GM23338 (cell line): ENCODE measurements around the gene P2RY8. TPM values are rescaled to one million over a fixed set of nuclear protein-coding genes. Genes with fewer than 3 reads are reported as not detected.

Experiments used
- ATAC-seq: fragments of 200-7000 bp; cut with Tn5 transposase; 3 replicates; pipeline ENCODE4 v1.9.1; 2020
- DNase-seq: peaks from one replicate; pipeline ENCODE4 v3.0.0-alpha.2; 2015; ENCODE audit warnings: low spot score
- H2AFZ ChIP-seq: fragments of 200-600 bp; sonication (generic); 2 replicates; pipeline ENCODE4 v1.8.0; 2016; ENCODE audit warnings: antibody characterized with exemption, mild to moderate bottlenecking, moderate library complexity
- H3F3A ChIP-seq: fragments of 200-600 bp; sonication (generic); replicated peaks from 2 replicates; pipeline ENCODE4 v1.8.0; 2017; ENCODE audit warnings: antibody characterized with exemption, mixed run types, low read depth
- H3K27ac ChIP-seq: fragments of 200-600 bp; sonication (generic); 2 replicates; pipeline ENCODE4 v1.6.1; 2016; ENCODE audit warnings: low read depth
- H3K27me3 ChIP-seq: fragments of 200-600 bp; sonication (generic); 2 replicates; pipeline ENCODE4 v1.8.0; 2016; ENCODE audit warnings: mild to moderate bottlenecking, mixed run types, moderate library complexity; ENCODE audit not compliant: insufficient read depth
- H3K36me3 ChIP-seq: fragments of 200-600 bp; sonication (generic); 2 replicates; pipeline ENCODE4 v1.8.0; 2016; ENCODE audit warnings: mild to moderate bottlenecking; ENCODE audit not compliant: insufficient read depth
- H3K4me1 ChIP-seq: fragments of 200-600 bp; sonication (generic); 2 replicates; pipeline ENCODE4 v1.8.0; 2016; ENCODE audit warnings: mild to moderate bottlenecking, moderate library complexity; ENCODE audit not compliant: insufficient read depth
- H3K4me2 ChIP-seq: fragments of 200-600 bp; sonication (generic); 2 replicates; pipeline ENCODE4 v1.7.1; 2017; ENCODE audit warnings: mixed run types
- H3K4me3 ChIP-seq: fragments of 200-600 bp; sonication (generic); 2 replicates; pipeline ENCODE4 v1.6.1; 2016; ENCODE audit warnings: mixed run types
- H3K79me2 ChIP-seq: fragments of 200-600 bp; sonication (generic); replicated peaks from 2 replicates; pipeline ENCODE4 v1.8.0; 2017; ENCODE audit warnings: mild to moderate bottlenecking; ENCODE audit not compliant: insufficient read depth
- H3K9me2 ChIP-seq: fragments of 200-600 bp; sonication (generic); 2 replicates; pipeline ENCODE4 v1.8.0; 2017; ENCODE audit not compliant: insufficient read depth
- H4K20me1 ChIP-seq: fragments of 200-600 bp; sonication (generic); replicated peaks from 2 replicates; pipeline ENCODE4 v1.8.0; 2017; ENCODE audit warnings: mild to moderate bottlenecking; ENCODE audit not compliant: insufficient read depth
- H3K27ac Mint-ChIP-seq: 2 replicates; pipeline ENCODE4 v1.8.0; 2020; ENCODE audit warnings: inconsistent platforms, mild to moderate bottlenecking, moderate library complexity, mixed read lengths
- H3K27me3 Mint-ChIP-seq: 3 replicates; pipeline ENCODE4 v1.8.0; 2022; ENCODE audit warnings: low read depth, mild to moderate bottlenecking, moderate library complexity, mixed read lengths, inconsistent platforms; ENCODE audit not compliant: insufficient read depth, poor library complexity
- H3K36me3 Mint-ChIP-seq: 3 replicates; pipeline ENCODE4 v1.8.0; 2021; ENCODE audit warnings: low read depth, mild to moderate bottlenecking, inconsistent platforms, moderate library complexity, mixed read lengths
- H3K4me1 Mint-ChIP-seq: 3 replicates; pipeline ENCODE4 v1.8.0; 2020; ENCODE audit warnings: mild to moderate bottlenecking, inconsistent platforms, mixed read lengths
- H3K4me3 Mint-ChIP-seq: 3 replicates; pipeline ENCODE4 v1.8.0; 2021; ENCODE audit warnings: moderate library complexity, mild to moderate bottlenecking, inconsistent platforms, mixed read lengths
- H3K9me3 Mint-ChIP-seq: 3 replicates; pipeline ENCODE4 v1.8.0; 2020; ENCODE audit warnings: moderate library complexity, mild to moderate bottlenecking, inconsistent platforms, mixed read lengths
- CREB1 ChIP-seq: fragments of 250-450 bp; sonication (Bioruptor Pico); IDR thresholded peaks from 2 replicates; pipeline ENCODE4 v1.5.0; 2020; ENCODE audit warnings: low read depth, mild to moderate bottlenecking, moderate library complexity
- CTCF ChIP-seq, 2 experiments: fragments of 200-600 bp in 1 of 2; sonication (generic) in 1 of 2; conservative IDR thresholded peaks; 2 replicates each; pipeline versions ENCODE4 v1.5.1 to v1.6.1; 2016 to 2017; ENCODE audit warnings: antibody characterized with exemption in 2 of 2, low read depth in 2 of 2, mild to moderate bottlenecking in 2 of 2, moderate library complexity in 1 of 2
- EZH2phosphoT487 ChIP-seq: fragments of 200-600 bp; sonication (generic); IDR thresholded peaks from one replicate; pipeline ENCODE4 v1.8.1; 2018; ENCODE audit warnings: antibody characterized with exemption; ENCODE audit not compliant: unreplicated experiment
- POLR2AphosphoS5 ChIP-seq: IDR thresholded peaks from 2 replicates; pipeline ENCODE4 v1.6.1; 2016; ENCODE audit warnings: antibody characterized with exemption, low read depth
- ZNF331 ChIP-seq: fragments of 250-450 bp; sonication (Bioruptor Pico); IDR thresholded peaks from 2 replicates; pipeline ENCODE4 v1.5.0; 2020; ENCODE audit warnings: low read depth, mild to moderate bottlenecking, moderate library complexity
- polyA plus RNA-seq: library from polyadenylated mRNA; unstranded; fragments of >200 nt; fragmentation: Nextera tagmentation; extraction: Ambion mirVana; gene quantifications from 2 replicates; pipeline ENCODE4 v1.2.1, GENCODE V29; 2016
- total RNA-seq: library from RNA; depleted of rRNA; stranded (reverse); fragments of >200 nt; shearing (Covaris generic); gene quantifications from 2 replicates; pipeline ENCODE4 v1.2.3, GENCODE V29; 2014

The P2RY8 gene
- total and polyA plus RNA-seq, 2 experiments from 2014 or later = 0.24 TPM; not detected in 1

GRCh38 chrX:1584237-1585011 is 47.4 kb upstream of the P2RY8 start:
- no peak overlapping the region for H3K27ac Mint-ChIP-seq
- no peak overlapping the region for H3K4me3 ChIP-seq
- H3K4me1 Mint-ChIP-seq = no peaks in the 10 kb centered on the region

GRCh38 chrX:1582686-1583437 is 45.9 kb upstream of the P2RY8 start:
- DNase-seq (peak; percentile 26), ATAC-seq (no peak)
- Mint-ChIP-seq H3K36me3 (peaks cover 6% of the 10 kb centered on the region; the same call in 1 of the 3 replicates), H3K27ac (no peak overlapping the region), H3K4me1 (no peaks in the 10 kb centered on the region), H3K27me3 (no peaks in the 10 kb centered on the region), H3K4me3 (no peak overlapping the region), H3K9me3 (peaks cover 62% of the 10 kb centered on the region)
- no peak overlapping the region for H3K4me3 ChIP-seq
- TF ChIP-seq POLR2AphosphoS5 (no peak), ZNF331 (CRISPR knock-in tag) (no peak), CREB1 (CRISPR knock-in tag) (no peak)
- H3K27ac ChIP-seq = no peak overlapping the region
- H3K4me1 ChIP-seq = peaks cover 5% of the 10 kb centered on the region; the same call in 1 of the 2 replicates
- H3K79me2 ChIP-seq = no peaks in the 10 kb centered on the region
- H2AFZ ChIP-seq = peak overlapping the region; percentile 95
- no peaks in the 10 kb centered on the region for H3K9me2 ChIP-seq
- no peaks in the 10 kb centered on the region for H4K20me1 ChIP-seq
- H3K27me3 ChIP-seq = no peaks in the 10 kb centered on the region
- H3F3A ChIP-seq = no peaks in the 10 kb centered on the region
- H3K4me2 ChIP-seq = no peak overlapping the region
- H3K36me3 ChIP-seq = no peaks in the 10 kb centered on the region

More at GRCh38 chrX:1584237-1585011, 47.4 kb upstream of the P2RY8 start:
- Histone ChIP-seq H2AFZ (no peak overlapping the region), H3F3A (peaks cover 2% of the 10 kb centered on the region), H3K27ac (no peak overlapping the region), H3K9me2 (no peaks in the 10 kb centered on the region), H4K20me1 (no peaks in the 10 kb centered on the region), H3K27me3 (no peaks in the 10 kb centered on the region), H3K36me3 (no peaks in the 10 kb centered on the region), H3K4me1 (peaks cover 5% of the 10 kb centered on the region; the same call in 1 of the 2 replicates), H3K79me2 (no peaks in the 10 kb centered on the region), H3K4me2 (no peak overlapping the region)
- no peak for TF ChIP-seq EZH2phosphoT487
- Mint-ChIP-seq H3K9me3 (peaks cover 61% of the 10 kb centered on the region), H3K4me3 (no peak overlapping the region), H3K36me3 (peaks cover 6% of the 10 kb centered on the region; the same call in 1 of the 3 replicates), H3K27me3 (peaks cover 3% of the 10 kb centered on the region)
- ATAC-seq (no peak), DNase-seq (no peak)

GRCh38 chrX:1581132-1581531 is 44.1 kb upstream of the P2RY8 start:
- no peaks in the 10 kb centered on the region for H3K4me1 Mint-ChIP-seq
- no peak overlapping the region for H3K4me2 ChIP-seq
- no peaks in the 10 kb centered on the region for H3K27me3 ChIP-seq
- H3K27ac ChIP-seq = no peak overlapping the region
- no peak overlapping the region for H3K27ac Mint-ChIP-seq
- no peaks in the 10 kb centered on the region for H3K27me3 Mint-ChIP-seq
- H3K9me3 Mint-ChIP-seq = peaks cover 53% of the 10 kb centered on the region
- DNase-seq (peak; percentile 76), ATAC-seq (peak; percentile 24; the same call in 1 of the 3 replicates)
- H3K4me3 Mint-ChIP-seq = no peak overlapping the region
- H3K36me3 ChIP-seq = no peaks in the 10 kb centered on the region
- H3K36me3 Mint-ChIP-seq = peaks cover 6% of the 10 kb centered on the region; the same call in 1 of the 3 replicates
- H2AFZ ChIP-seq = no peak overlapping the region
- no peak for TF ChIP-seq ZNF331 (CRISPR knock-in tag)
- peak; percentile 80 to 83 for TF ChIP-seq CTCF (conservative IDR thresholded peaks at IDR 0.05; ENCODE audit: low read depth in 2 of 2)
- no peaks in the 10 kb centered on the region for H3F3A ChIP-seq
- H3K9me2 ChIP-seq = 0 out of 2 replicates have a peak, but pooled peaks cover 7% of the 10 kb centered on the region
- no peaks in the 10 kb centered on the region for H4K20me1 ChIP-seq
- H3K4me3 ChIP-seq = no peak overlapping the region
- no peaks in the 10 kb centered on the region for H3K4me1 ChIP-seq
- no peaks in the 10 kb centered on the region for H3K79me2 ChIP-seq
